Skeletal muscle satellite cell (primary cell): ENCODE data around the gene SLC25A1.

Source experiments
- H3K27me3 ChIP-seq: 2 replicates; pipeline ENCODE4 v1.7.0; 2013; ENCODE audit warnings: low read length; ENCODE audit not compliant: control insufficient read depth, insufficient read depth
- H3K36me3 ChIP-seq: 2 replicates; pipeline ENCODE4 v1.7.0; 2013; ENCODE audit warnings: mild to moderate bottlenecking, control low read depth, low read length; ENCODE audit not compliant: insufficient read depth
- H3K4me1 ChIP-seq: 2 replicates; pipeline ENCODE4 v1.7.0; 2013; ENCODE audit warnings: low read length; ENCODE audit not compliant: control insufficient read depth, insufficient read depth
- H3K4me2 ChIP-seq: 2 replicates; pipeline ENCODE4 v1.7.0; 2013; ENCODE audit warnings: mild to moderate bottlenecking, low read length
- H3K4me3 ChIP-seq: 2 replicates; pipeline ENCODE4 v1.7.0; 2013; ENCODE audit warnings: low read length
- H3K9ac ChIP-seq: 2 replicates; pipeline ENCODE4 v1.7.0; 2013; ENCODE audit warnings: mild to moderate bottlenecking, low read depth, low read length, moderate library complexity
- H3K9me3 ChIP-seq: replicated peaks from 2 replicates; pipeline ENCODE4 v1.7.0; 2013; ENCODE audit warnings: mild to moderate bottlenecking, control low read depth, low read length

SLC25A1 gene

GRCh38 chr22:19150482-19151328, 27.8 kb downstream of the SLC25A1 start:
- Histone ChIP-seq H3K9ac (no peak overlapping the region), H3K4me1 (no peaks in the 10 kb centered on the region), H3K4me2 (no peak overlapping the region), H3K4me3 (no peak overlapping the region), H3K27me3 (peaks cover 63% of the 10 kb centered on the region), H3K9me3 (no peaks in the 10 kb centered on the region), H3K36me3 (no peaks in the 10 kb centered on the region)

GRCh38 chr22:19149991-19150390, 28.5 kb downstream of the SLC25A1 start, which contains the start of gene GSC2:
Gene GSC2, minus strand, starts transcription at chr22:19150292. Its CDS starts 9 bp downstream, at chr22:19150283.
- Histone ChIP-seq H3K4me3 (no peak within 1 kb of the TSS), H3K27me3 (peaks cover 59% of the 10 kb centered on the region), H3K4me1 (no peaks in the 10 kb centered on the region), H3K4me2 (peak within 1 kb of the TSS; percentile 52), H3K9me3 (no peaks in the 10 kb centered on the region), H3K9ac (no peak within 1 kb of the TSS), H3K36me3 (no peaks in the 10 kb centered on the region)

GRCh38 chr22:19149047-19149883, 29.3 kb downstream of the SLC25A1 start:
- H3K9ac ChIP-seq = no peak overlapping the region

GRCh38 chr22:19148417-19149046, 30.0 kb downstream of the SLC25A1 start:
- peaks cover 55% of the 10 kb centered on the region for H3K27me3 ChIP-seq
- H3K4me1 ChIP-seq = no peaks in the 10 kb centered on the region
- H3K4me3 ChIP-seq = no peak overlapping the region
- H3K4me2 ChIP-seq = no peak overlapping the region
- H3K36me3 ChIP-seq = no peaks in the 10 kb centered on the region
- H3K9ac ChIP-seq = no peak overlapping the region
- H3K9me3 ChIP-seq = no peaks in the 10 kb centered on the region

More at GRCh38 chr22:19149047-19149883, 29.3 kb downstream of the SLC25A1 start:
- H3K4me3 ChIP-seq = no peak overlapping the region
- H3K27me3 ChIP-seq = peaks cover 59% of the 10 kb centered on the region
- no peaks in the 10 kb centered on the region for H3K4me1 ChIP-seq
- H3K9me3 ChIP-seq = no peaks in the 10 kb centered on the region
- peak overlapping the region; percentile 52 for H3K4me2 ChIP-seq
- H3K36me3 ChIP-seq = no peaks in the 10 kb centered on the region

GRCh38 chr22:19147195-19147780, 31.2 kb downstream of the SLC25A1 start:
- Histone ChIP-seq H3K36me3 (peaks cover 4% of the 10 kb centered on the region), H3K27me3 (peaks cover 48% of the 10 kb centered on the region), H3K9ac (no peak overlapping the region), H3K4me2 (no peak overlapping the region), H3K9me3 (no peaks in the 10 kb centered on the region), H3K4me3 (no peak overlapping the region), H3K4me1 (peaks cover 3% of the 10 kb centered on the region)

- Histone ChIP-seq H3K4me3 (no peak overlapping the region), H3K4me2 (no peak overlapping the region), H3K4me1 (peaks cover 3% of the 10 kb centered on the region), H3K9ac (no peak overlapping the region), H3K36me3 (peaks cover 11% of the 10 kb centered on the region), H3K9me3 (no peaks in the 10 kb centered on the region), H3K27me3 (peaks cover 40% of the 10 kb centered on the region)
Observed at GRCh38 chr22:19146215-19146968, 32.1 kb downstream of the SLC25A1 start.

- Histone ChIP-seq H3K4me3 (peak overlapping the region; percentile 79), H3K36me3 (peaks cover 34% of the 10 kb centered on the region), H3K4me1 (peaks cover 3% of the 10 kb centered on the region), H3K27me3 (peaks cover 23% of the 10 kb centered on the region), H3K9ac (peak overlapping the region; percentile 88), H3K4me2 (peak overlapping the region; percentile 93), H3K9me3 (no peaks in the 10 kb centered on the region)
Observed at GRCh38 chr22:19143967-19144400, 34.6 kb downstream of the SLC25A1 start.

- Histone ChIP-seq H3K36me3 (peaks cover 38% of the 10 kb centered on the region), H3K9me3 (no peaks in the 10 kb centered on the region), H3K4me3 (peak overlapping the region; percentile 79), H3K4me1 (peaks cover 6% of the 10 kb centered on the region), H3K27me3 (peaks cover 15% of the 10 kb centered on the region), H3K4me2 (peak overlapping the region; percentile 93), H3K9ac (no peak overlapping the region)
Observed at GRCh38 chr22:19143212-19143611, 35.3 kb downstream of the SLC25A1 start.

GRCh38 chr22:19142394-19142793, 36.1 kb downstream of the SLC25A1 start:
- Histone ChIP-seq H3K4me3 (no peak overlapping the region), H3K4me1 (peaks cover 6% of the 10 kb centered on the region), H3K4me2 (no peak overlapping the region), H3K9ac (no peak overlapping the region), H3K36me3 (peaks cover 44% of the 10 kb centered on the region), H3K9me3 (no peaks in the 10 kb centered on the region), H3K27me3 (peaks cover 7% of the 10 kb centered on the region)

GRCh38 chr22:19139974-19140373, 38.6 kb downstream of the SLC25A1 start:
- Histone ChIP-seq H3K9me3 (no peaks in the 10 kb centered on the region), H3K9ac (no peak overlapping the region)

More at GRCh38 chr22:19139974-19140373, 38.6 kb downstream of the SLC25A1 start:
- Histone ChIP-seq H3K27me3 (no peaks in the 10 kb centered on the region), H3K36me3 (peaks cover 60% of the 10 kb centered on the region), H3K4me1 (peaks cover 6% of the 10 kb centered on the region), H3K4me3 (no peak overlapping the region), H3K4me2 (no peak overlapping the region)
